ENCODE results near the gene MGST3.
A peak's percentile ranks its signal among the peaks of the same experiment; 100 is the strongest.

- peak; percentile 80 to 94 (median 85) for TF ChIP-seq CTCF (IDR thresholded peaks at IDR 0.05)
- no peak for TF ChIP-seq EP300 (IDR thresholded peaks at IDR 0.05)
These were observed 37.9 kb upstream of the MGST3 start for GRCh38 chr1:165592945-165593823.

All from ovary (tissue), 3 donors.